CMK (cell line): ENCODE measurements around the gene NIPSNAP2.
"Not testable (repeated sequence)": the region's sequence is repeated elsewhere in the genome, so short reads cannot be mapped to it uniquely, and the experiment has no call there.

Experiments
- DNase-seq: peaks from one replicate; pipeline ENCODE4 v3.0.0-alpha.2; 2010; ENCODE audit warnings: low read depth

NIPSNAP2 gene

DNA sequence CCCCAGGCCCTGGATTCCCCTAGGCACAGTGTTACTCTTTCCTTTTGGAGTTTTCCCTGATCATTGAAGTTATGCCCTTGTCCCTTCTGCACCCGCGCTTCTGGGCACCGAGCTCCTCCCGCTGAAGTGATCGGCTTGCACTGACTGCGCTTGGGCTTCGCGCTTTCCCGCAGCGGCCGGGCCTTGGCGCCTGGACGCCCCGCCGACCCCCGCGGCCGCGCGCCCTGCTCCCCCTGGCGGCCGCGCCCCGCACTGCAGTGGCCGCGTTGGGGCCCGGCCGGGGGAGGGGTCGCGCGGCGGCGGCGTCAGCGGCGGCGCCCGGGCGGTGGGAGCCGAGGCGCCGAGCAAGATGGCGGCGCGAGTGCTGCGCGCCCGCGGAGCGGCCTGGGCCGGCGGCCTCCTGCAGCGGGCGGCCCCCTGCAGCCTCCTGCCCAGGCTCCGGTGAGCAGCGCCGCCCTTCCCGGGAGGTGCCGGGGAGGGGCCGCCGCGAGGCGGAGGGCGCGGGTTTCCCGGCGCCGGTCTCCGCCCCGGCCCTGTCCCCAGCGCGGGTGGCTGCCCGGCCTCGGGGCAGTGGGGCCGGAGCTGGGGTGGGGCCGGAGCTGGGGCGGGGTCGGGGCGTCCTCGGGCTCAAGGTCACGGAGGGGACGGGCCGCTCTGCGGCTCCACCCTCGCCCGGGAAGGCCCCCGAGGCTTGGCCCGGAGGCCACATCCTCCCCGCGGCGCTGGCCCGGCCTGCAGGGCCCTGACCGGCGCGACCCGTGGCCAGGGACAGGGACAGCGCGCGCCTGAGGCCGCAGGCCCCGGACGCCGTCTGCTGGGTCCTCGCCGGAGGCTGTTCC, at the start of gene NIPSNAP2:
NIPSNAP2 (plus strand) TSS at position 325 of the 839 bp plus-strand sequence; CDS start at position 350, 25 bp downstream.
- peak; percentile 24 for DNase-seq

DNA sequence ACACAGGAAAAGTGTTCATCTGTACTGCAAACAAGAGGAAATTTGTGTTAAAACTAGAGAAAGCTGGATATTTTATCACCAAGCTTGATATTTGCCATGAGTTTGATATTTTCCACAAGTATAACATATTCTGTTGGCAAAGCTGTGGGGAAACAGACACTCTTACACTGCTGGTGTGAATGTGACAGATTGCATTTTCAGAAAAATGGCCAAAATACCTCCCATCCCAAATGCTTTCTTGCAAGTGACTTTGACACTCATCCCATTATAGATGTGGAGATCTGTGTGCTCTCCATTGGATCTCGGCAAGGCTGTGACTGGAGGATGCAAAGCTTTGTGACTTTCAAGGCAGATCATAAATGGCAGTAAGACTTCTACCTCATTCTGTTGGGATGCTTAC, 46.6 kb upstream of the NIPSNAP2 start:
- DNase-seq: no peak

DNA sequence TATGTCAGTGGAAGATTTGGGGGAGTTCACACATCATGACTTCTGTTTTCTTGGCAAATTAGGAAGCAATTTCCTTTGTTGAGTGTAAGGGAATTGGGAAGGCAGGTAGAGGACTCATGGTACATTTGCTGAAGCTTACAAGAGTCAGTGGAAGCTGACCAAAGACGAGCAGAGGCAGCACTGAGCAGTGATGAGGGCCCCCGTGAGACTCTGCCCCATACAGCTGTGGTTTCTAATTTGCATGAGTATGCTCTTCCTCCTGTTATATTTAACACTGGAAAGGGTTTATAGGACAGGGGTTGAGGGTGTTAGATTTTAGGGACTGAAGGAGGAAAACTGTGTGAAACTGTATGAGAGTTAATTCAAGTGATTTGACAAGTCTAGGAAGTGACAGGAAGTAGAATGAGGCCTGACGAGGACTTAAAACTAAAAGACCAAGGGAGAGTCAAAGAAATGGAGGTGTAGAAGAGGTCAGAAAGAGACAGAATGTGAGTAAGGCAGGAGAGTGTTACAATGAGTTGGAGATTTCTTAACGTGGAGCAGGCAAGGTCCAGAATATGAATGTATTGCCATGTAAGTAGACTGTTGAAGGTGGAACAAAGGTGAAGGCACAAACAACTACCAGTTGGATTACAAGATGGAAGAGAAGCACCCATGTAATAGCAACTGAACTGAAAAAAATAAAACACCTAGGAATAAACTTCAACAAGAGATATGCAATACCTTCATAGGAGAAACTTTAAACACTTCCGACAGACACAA, 36.2 kb upstream of the NIPSNAP2 start:
- DNase-seq: no peak

DNA sequence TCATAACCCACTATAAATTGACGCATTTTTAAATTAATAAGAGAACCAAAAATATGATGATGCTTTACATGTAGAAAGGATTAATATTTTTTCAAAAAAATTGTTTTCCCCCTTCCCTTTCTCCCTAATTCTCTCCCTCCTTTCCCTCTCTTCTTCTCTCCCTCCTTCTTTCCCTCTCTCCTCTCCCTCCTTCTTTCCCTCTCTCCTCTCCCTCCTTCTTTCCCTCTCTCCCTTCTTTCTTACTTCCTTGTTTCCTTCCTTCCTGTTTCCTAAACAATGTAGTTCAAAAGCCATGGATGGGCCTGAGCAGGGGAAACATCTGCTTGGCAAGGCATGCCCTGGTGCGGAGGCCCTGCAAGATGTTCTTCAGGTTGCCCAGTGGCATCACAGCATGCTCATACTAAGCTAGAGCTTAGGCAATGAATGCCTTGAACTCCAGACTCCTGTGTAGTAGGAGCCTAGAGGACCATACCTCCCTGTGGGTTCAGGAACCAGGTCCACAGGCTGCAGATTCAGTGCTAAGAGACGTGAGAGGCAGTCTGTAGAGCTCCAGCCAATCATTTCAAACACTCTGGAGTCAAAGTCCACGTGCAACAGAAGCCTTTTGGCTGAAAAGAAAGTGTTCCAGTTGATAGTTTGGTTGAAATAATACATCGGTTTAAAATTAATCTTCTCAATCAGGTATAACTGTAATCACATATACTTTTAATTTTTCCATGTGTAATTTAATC, 32.8 kb upstream of the NIPSNAP2 start:
- DNase-seq: no peak

DNA sequence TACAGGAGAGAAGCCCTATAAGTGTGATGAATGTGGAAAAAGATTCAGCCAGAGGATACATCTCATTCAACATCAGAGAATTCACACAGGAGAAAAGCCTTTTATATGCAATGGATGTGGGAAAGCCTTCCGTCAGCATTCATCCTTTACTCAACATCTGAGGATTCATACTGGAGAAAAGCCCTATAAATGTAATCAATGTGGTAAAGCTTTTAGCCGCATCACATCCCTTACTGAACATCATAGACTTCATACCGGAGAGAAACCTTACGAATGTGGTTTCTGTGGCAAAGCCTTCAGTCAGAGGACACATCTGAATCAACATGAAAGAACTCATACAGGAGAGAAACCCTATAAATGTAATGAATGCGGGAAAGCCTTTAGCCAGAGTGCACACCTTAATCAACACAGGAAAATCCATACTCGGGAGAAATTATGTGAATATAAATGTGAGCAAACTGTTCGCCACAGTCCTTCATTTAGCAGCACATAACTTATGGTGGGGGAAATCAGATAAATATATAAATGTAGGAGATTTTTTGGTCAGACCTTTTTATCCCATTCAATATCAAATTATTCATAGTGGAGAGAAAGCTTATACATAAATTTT, 24.8 kb upstream of the NIPSNAP2 start:
- DNase-seq: no peak

DNA sequence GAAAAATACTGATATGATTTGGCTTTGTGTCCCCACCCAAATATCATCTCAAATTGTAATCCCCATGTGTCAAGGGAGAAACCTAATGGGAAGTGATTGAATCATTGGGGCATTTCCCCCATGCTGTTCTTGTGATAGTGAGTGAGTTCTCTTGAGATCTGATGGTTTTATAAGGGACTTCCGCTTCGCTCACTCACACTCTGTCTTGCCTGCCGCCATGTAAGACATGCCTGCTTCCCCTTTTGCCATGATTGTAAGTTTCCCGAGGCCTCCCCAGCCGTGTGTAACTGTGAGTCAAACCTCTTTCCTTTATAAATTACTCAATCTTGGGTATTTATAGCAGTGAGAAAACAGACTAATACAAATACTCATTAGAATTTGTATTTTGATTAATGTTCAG, 17.8 kb upstream of the NIPSNAP2 start:
- no peak for DNase-seq

DNA sequence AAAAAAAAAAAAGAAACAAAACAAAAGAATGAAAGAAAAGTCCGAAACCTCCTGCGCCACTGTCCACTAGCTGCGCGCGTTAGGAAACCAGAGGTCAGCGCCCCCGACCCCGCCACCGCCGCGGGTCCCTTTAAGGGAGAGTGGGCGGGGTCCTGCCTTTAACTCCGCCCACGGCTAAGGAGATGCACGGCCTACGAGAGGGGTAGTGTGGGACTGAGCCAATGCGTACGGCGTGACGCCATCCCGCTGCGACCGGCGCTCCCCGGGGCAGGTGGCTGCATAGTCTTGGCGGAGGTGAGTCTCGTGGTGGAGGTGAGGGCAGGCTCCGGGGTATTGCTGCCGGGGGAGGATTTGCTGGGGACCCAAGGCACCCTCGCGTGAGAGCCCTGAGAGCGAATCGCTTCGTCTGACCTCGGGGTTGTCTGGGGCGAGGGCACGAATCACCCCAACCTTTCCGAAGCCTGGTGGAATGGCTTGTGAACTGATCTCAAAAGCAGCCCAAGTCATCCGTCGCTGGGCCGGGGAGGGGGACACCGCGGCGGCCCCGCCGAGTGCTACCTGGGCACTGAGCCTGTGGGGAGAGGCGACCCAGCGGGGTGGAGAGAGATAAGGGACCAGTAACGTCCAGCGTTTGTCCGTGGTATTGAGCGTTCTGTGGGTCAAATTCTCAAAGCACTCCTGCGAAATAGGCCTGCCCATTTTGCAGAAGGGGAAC, 12.6 kb upstream of the NIPSNAP2 start, which contains the start of gene MRPS17:
MRPS17 (plus strand) TSS at position 241 of the 715 bp plus-strand sequence. CDS start 1,319 bp downstream, outside the sequence.
- peak; percentile 54 for DNase-seq

DNA sequence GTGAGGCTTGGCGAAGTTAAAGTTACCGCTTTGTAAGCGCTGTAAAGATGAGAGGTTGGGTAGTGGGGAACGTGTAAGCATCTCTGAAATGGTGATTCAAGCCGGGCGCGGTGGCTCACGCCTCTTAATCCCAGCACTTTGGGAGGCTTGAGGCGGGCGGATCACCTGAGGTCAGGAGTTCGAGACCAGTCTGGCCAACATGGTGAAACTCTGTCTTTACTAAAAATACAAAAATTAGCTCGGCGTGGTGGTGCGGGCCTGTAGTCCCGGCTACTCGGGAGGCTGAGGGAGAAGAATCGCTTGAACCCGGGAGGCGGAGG, 12.1 kb upstream of the NIPSNAP2 start:
- not testable (repeated sequence) for DNase-seq

DNA sequence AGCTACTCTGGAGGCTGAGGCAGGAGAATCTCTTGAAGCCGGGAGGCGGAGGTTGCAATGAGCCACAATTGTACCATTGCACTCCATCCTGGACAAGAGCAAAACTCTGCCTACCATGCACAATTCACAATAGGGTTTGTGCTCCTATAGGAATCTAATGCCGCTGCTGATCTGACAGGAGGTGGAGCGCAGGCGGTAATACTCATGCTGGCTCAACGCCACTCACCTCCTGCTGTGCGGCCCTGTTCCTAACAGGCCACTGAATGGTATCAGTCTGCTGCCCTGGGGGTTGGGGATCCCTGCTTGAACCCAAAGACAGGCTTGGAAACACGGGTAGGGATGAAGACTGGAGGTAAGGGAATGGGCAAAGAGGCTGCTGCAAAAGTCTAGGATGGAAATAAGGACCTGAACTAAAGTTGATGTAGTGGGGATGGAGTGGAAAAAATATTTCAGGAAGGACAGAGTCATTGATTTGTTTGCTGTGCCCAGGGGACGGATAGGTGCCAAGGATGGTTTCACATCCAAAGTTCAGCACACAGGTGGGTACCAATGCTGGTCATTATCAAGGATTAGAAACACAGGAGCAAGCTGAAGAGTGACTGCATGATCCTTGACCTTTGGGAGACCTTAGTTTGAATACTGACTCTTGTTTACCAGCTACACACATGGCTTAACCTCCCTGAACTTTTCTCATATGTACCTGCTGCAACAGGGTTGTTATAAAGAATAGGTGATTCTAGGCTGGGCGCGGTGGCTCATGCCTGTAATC, 10.5 kb upstream of the NIPSNAP2 start:
- DNase-seq: no peak

DNA sequence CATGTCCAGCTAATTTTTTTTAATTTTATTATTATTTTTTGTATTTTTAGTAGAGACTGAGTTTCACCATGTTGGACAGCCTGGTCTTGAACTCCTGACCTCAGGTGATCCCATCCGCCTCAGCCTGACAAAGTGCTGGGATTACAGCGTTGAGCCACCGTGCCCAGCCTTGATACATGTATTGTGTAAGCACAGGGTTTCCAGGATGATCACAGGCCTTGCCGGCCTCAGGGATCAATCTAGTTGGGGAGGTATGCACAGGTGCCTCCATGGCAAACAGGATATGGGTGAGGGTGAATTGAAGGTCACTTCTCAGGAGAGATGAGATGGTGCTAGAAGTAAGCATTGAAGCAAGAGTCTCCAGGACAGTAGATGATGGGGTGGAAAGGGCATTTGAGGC, 7.2 kb upstream of the NIPSNAP2 start:
- no peak for DNase-seq

DNA sequence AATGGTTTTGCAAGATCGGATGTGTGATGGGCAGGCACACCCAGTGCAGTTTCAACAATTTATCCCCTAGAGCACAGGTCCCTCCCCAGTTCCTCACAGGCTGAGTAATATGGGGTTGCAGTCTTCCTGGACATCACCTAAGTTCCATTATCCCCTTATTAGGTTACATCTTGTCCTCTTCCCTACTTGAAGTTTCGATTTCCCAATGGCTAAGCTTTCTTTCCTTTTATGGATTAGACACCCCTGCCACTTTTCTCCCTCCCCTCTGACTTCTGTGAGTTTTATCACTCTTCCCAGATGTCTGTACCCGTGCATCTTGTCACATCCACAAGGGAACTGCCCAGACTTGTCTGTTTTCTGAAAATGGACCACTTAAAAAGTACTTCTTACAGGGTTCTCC, 2.4 kb upstream of the NIPSNAP2 start:
- no peak for DNase-seq

DNA sequence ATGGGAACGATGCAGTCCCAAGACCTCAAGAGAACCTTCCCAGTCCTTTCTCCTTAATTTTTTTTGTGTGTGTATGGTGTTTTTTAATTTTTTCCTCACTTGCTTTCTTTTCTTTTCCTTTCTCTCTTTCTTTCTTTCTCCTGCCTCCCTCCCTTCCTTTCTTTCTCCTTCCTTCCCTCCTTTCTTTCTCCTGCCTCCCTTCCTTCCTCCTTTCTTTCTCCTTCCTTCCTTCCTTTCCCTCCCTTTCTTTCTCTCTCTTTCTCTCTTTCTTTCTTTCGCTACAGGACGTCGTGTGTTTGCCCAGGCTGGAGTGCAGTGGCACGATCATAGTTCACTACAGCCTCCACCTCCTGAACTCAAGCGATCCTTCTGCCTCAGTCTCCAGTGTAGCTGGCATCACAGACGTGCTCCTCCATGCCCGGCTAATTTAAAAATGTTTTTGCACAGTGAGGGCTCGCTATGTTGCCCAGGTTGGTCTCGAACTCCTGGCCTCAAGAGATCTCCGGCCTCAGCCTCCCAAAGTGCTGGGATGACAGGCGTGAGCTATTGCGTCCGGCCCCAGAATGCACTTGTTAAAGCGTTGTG, 709 bp upstream of the NIPSNAP2 start:
- no peak for DNase-seq

DNA sequence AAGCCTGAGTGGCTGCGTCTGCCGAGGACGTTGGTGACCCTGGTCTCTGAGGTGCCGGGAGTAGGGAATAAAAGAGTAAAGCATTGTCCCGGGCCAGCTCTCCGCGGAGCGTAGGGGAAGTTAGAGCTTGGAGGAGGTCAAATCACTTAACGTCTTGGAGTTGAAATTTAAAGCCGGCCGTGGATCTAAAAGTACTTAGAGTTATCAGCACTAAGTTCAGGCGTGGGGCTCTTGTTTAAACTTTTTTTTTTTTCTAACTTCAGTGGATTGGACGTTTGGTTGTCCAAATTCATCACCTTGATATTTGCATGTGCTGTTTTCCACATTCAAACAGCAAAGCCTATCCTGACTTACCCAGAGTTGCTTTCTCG, 700 bp downstream of the NIPSNAP2 start:
- no peak for DNase-seq

DNA sequence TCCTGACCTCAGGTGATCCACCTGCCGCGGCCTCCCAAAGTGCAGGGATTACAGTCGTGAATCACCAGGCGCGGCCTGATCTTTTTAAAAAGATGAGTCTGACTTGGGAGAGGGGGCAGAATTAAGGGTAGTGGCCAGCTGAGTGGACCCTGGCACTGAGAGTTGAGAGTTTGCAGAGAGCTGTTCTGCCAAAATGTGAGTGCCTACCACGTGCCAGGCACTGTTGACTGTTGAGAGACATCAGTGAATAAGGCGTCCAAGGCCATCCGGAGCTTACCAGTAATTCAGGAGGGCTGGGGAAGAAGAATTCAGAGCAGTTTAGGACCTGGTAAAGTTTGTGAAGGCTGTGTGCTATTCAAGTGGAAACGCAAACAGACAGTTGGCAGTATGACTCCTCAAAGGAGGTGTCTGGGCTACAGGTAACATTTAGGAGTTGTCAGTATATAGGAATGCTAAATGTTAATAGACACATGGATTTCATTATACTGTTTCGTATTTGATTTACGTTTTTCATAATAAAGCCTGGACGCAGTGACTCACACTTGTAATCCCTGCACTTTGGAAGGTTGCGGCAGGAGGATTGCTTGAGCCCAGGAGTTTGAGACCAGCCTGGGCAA, 1.5 kb downstream of the NIPSNAP2 start:
- no peak for DNase-seq

DNA sequence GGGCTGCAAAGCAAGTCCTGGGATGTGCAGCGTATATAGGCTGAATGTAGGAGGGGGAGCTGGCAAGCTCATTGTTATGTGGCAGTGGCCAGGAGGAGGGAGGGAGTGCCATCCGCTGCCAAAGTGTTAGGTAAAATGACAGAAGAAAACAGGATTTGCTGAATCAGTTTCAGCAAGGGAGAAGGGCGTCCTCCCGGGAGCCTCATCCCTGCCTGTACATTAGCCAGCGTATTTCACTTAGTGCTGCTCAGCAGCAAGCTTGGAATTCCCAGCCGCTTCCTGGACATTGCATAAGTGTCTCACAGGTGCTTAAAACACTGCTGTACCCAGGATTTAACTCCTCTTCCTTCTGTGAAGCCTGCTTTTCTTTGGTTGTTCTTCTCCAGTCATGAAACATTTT, 2.5 kb downstream of the NIPSNAP2 start:
- DNase-seq: no peak

DNA sequence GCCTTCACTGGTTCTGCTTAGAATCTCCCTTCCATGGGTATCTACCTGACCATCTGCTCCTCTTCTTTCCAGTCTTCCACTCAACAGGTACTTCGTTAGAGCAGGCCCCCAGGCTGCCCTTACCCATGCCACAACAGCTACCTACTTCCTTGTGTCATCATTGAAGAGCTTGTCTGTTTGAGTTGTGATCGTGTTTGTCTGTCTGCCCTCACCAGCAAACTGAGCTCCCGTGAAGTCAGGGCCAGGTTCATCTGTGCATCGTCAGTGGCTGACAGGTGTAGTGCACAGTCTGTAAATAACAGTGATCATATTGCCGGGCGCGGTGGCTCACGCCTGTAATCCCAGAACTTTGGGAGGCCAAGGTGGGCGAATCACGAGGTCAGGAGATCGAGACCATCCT, 5.0 kb downstream of the NIPSNAP2 start:
- no peak for DNase-seq

DNA sequence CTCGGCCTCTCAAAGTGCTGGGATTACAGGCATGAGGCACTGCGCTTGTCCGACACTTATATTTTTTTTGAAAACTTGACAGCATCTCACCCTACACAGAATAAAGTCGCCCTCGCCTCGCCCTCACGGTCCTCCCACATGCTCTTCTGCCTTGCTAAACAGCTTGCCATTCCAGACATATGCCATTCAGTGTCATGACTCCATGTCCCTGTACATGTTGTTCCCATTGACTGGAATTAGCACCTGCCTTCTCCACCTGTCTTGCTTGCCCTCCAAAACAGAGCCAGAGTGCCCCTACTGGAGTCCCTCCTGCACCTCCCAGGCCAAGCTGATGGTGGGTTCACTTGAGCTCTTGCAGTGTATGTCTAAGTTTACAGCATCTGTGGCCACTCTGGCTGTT, 6.2 kb downstream of the NIPSNAP2 start:
- DNase-seq: no peak

DNA sequence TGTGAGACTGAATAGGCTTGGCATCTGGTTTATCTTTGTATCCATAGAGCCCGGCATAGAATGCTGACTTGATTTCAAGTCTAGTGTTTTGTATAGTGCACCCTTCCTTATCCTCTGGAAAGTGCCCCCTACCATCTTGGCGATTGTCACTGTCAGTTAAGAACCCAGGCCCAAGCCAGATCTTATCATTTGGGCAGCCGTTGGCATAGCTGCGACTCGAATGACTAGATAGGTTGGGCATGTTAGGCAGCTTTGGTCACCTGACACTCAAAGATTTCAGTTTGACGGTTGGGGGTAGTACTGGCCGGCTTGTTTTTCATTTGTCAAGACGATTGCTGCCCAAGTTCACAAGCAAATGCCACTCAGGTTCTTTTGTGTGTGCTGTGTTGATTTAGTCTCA, 6.6 kb downstream of the NIPSNAP2 start:
- DNase-seq: no peak

DNA sequence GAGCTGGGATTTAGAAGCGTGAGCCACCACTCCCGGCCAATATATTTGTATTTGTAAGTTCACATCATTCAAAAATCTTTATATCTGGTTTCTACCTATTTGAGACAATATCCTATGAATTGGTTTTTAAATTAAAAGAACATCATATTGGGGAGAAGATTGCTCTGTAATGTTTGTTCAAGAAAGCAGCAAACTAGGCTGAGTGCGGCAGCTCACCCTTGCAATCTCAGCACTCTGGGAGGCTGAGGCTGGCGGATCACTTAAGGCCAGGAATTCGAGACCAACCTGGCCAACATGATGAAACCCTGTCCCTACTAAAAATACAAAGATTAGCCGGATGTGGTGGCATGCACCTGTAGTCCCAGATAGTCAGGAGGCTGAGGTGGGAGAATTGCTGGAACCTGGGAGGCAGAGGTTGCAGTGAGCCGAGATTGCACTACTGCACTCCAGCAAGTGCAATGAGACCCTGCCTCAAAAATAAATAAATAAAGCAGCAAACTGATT, 9.4 kb downstream of the NIPSNAP2 start:
- no peak for DNase-seq
